ENCODE measurements around the gene PGS1. TPM values are rescaled to one million over a fixed set of nuclear protein-coding genes. Genes with fewer than 3 reads are reported as not detected.

PGS1 gene
- total RNA-seq, 1 experiment from 2014 or later, result 64.1 TPM

GRCh38 chr17:78407387-78408000 is 29.0 kb downstream of the PGS1 start:
- H3K27me3 ChIP-seq (replicated peaks), result no peaks in the 10 kb centered on the region
- no peak for DNase-seq (ENCODE audit: low read depth in 1 of 2, low spot score in 2 of 2)
- H3K27ac ChIP-seq, result no peak overlapping the region
- H3K9me3 ChIP-seq (replicated peaks), result no peaks in the 10 kb centered on the region
- H3K4me1 ChIP-seq (replicated peaks), result peaks cover 9% of the 10 kb centered on the region
- no peak overlapping the region for H3K4me3 ChIP-seq
- H3K36me3 ChIP-seq, result peaks cover 90% of the 10 kb centered on the region

GRCh38 chr17:78408476-78409050 is 30.1 kb downstream of the PGS1 start:
- Histone ChIP-seq H3K27me3 (replicated peaks) (no peaks in the 10 kb centered on the region), H3K4me3 (no peak overlapping the region), H3K9me3 (replicated peaks) (no peaks in the 10 kb centered on the region), H3K36me3 (peaks cover 90% of the 10 kb centered on the region), H3K27ac (no peak overlapping the region), H3K4me1 (replicated peaks) (peaks cover 9% of the 10 kb centered on the region)
- no peak for DNase-seq (ENCODE audit: low read depth in 1 of 2, low spot score in 2 of 2)

- no peaks in the 10 kb centered on the region for H3K9me3 ChIP-seq (replicated peaks)
- H3K4me3 ChIP-seq, result no peak overlapping the region
- H3K4me1 ChIP-seq (replicated peaks), result peaks cover 9% of the 10 kb centered on the region
- H3K36me3 ChIP-seq, result peaks cover 90% of the 10 kb centered on the region
- DNase-seq (ENCODE audit: low read depth in 1 of 2, low spot score in 2 of 2), result no peak
- H3K27ac ChIP-seq, result no peak overlapping the region
- no peaks in the 10 kb centered on the region for H3K27me3 ChIP-seq (replicated peaks)
Measured at GRCh38 chr17:78409191-78409928, 30.9 kb downstream of the PGS1 start.

- Histone ChIP-seq H3K27ac (no peak overlapping the region), H3K4me3 (no peak overlapping the region), H3K36me3 (peaks cover 91% of the 10 kb centered on the region), H3K4me1 (replicated peaks) (peaks cover 23% of the 10 kb centered on the region), H3K9me3 (replicated peaks) (no peaks in the 10 kb centered on the region), H3K27me3 (replicated peaks) (no peaks in the 10 kb centered on the region)
- DNase-seq (ENCODE audit: low read depth in 1 of 2, low spot score in 2 of 2), result no peak
Measured at GRCh38 chr17:78411241-78411857, 32.9 kb downstream of the PGS1 start.

GRCh38 chr17:78412403-78412802 is 34.0 kb downstream of the PGS1 start:
- Histone ChIP-seq H3K4me3 (no peak overlapping the region), H3K4me1 (replicated peaks) (peaks cover 34% of the 10 kb centered on the region), H3K9me3 (replicated peaks) (no peaks in the 10 kb centered on the region), H3K36me3 (peaks cover 84% of the 10 kb centered on the region), H3K27ac (no peak overlapping the region), H3K27me3 (replicated peaks) (no peaks in the 10 kb centered on the region)
- DNase-seq (ENCODE audit: low read depth in 1 of 2, low spot score in 2 of 2), result no peak

GRCh38 chr17:78414178-78415162 is 36.0 kb downstream of the PGS1 start:
- DNase-seq (ENCODE audit: low read depth in 1 of 2, low spot score in 2 of 2), result no peak
- Histone ChIP-seq H3K4me1 (replicated peaks) (peaks cover 27% of the 10 kb centered on the region), H3K4me3 (no peak overlapping the region), H3K9me3 (replicated peaks) (no peaks in the 10 kb centered on the region), H3K36me3 (peaks cover 80% of the 10 kb centered on the region), H3K27me3 (replicated peaks) (no peaks in the 10 kb centered on the region), H3K27ac (no peak overlapping the region)

GRCh38 chr17:78415821-78416711 is 37.6 kb downstream of the PGS1 start:
- DNase-seq (ENCODE audit: low read depth in 1 of 2, low spot score in 2 of 2), result peak in 1 of 2 experiments; percentile 85
- Histone ChIP-seq H3K4me1 (replicated peaks) (peaks cover 39% of the 10 kb centered on the region), H3K27ac (peak overlapping the region; percentile 81), H3K27me3 (replicated peaks) (no peaks in the 10 kb centered on the region), H3K36me3 (peaks cover 84% of the 10 kb centered on the region), H3K9me3 (replicated peaks) (no peaks in the 10 kb centered on the region), H3K4me3 (no peak overlapping the region)

- peak overlapping the region; percentile 81 for H3K27ac ChIP-seq
- no peak overlapping the region for H3K4me3 ChIP-seq
- H3K9me3 ChIP-seq (replicated peaks), result no peaks in the 10 kb centered on the region
- peak in 1 of 2 experiments; percentile 87 for DNase-seq (ENCODE audit: low read depth in 1 of 2, low spot score in 2 of 2)
- no peaks in the 10 kb centered on the region for H3K27me3 ChIP-seq (replicated peaks)
- H3K36me3 ChIP-seq, result peaks cover 87% of the 10 kb centered on the region
- H3K4me1 ChIP-seq (replicated peaks), result peaks cover 48% of the 10 kb centered on the region
Measured at GRCh38 chr17:78416791-78417530, 38.5 kb downstream of the PGS1 start.

- H3K36me3 ChIP-seq, result peaks cover 87% of the 10 kb centered on the region
- no peaks in the 10 kb centered on the region for H3K9me3 ChIP-seq (replicated peaks)
- H3K4me3 ChIP-seq, result no peak overlapping the region
- no peaks in the 10 kb centered on the region for H3K27me3 ChIP-seq (replicated peaks)
- H3K27ac ChIP-seq, result peak overlapping the region; percentile 81
- H3K4me1 ChIP-seq (replicated peaks), result peaks cover 52% of the 10 kb centered on the region
- no peak for DNase-seq (ENCODE audit: low read depth in 1 of 2, low spot score in 2 of 2)
Measured at GRCh38 chr17:78417531-78417909, 39.1 kb downstream of the PGS1 start.

GRCh38 chr17:78418326-78419026 is 40.0 kb downstream of the PGS1 start:
- peaks cover 87% of the 10 kb centered on the region for H3K36me3 ChIP-seq

GRCh38 chr17:78419970-78420815 is 41.7 kb downstream of the PGS1 start:
- no peaks in the 10 kb centered on the region for H3K9me3 ChIP-seq (replicated peaks)
- peaks cover 50% of the 10 kb centered on the region for H3K4me1 ChIP-seq (replicated peaks)
- no peak overlapping the region for H3K4me3 ChIP-seq
- no peak for DNase-seq (ENCODE audit: low read depth in 1 of 2, low spot score in 2 of 2)
- H3K27me3 ChIP-seq (replicated peaks), result no peaks in the 10 kb centered on the region
- H3K36me3 ChIP-seq, result peaks cover 87% of the 10 kb centered on the region
- no peak overlapping the region for H3K27ac ChIP-seq

More at GRCh38 chr17:78418326-78419026, 40.0 kb downstream of the PGS1 start:
- peaks cover 52% of the 10 kb centered on the region for H3K4me1 ChIP-seq (replicated peaks)
- no peaks in the 10 kb centered on the region for H3K27me3 ChIP-seq (replicated peaks)
- no peak for DNase-seq (ENCODE audit: low read depth in 1 of 2, low spot score in 2 of 2)
- no peak overlapping the region for H3K4me3 ChIP-seq
- H3K27ac ChIP-seq, result no peak overlapping the region
- H3K9me3 ChIP-seq (replicated peaks), result no peaks in the 10 kb centered on the region
